Measurements from ENCODE around the gene DGKK.

The DGKK gene, protein sequence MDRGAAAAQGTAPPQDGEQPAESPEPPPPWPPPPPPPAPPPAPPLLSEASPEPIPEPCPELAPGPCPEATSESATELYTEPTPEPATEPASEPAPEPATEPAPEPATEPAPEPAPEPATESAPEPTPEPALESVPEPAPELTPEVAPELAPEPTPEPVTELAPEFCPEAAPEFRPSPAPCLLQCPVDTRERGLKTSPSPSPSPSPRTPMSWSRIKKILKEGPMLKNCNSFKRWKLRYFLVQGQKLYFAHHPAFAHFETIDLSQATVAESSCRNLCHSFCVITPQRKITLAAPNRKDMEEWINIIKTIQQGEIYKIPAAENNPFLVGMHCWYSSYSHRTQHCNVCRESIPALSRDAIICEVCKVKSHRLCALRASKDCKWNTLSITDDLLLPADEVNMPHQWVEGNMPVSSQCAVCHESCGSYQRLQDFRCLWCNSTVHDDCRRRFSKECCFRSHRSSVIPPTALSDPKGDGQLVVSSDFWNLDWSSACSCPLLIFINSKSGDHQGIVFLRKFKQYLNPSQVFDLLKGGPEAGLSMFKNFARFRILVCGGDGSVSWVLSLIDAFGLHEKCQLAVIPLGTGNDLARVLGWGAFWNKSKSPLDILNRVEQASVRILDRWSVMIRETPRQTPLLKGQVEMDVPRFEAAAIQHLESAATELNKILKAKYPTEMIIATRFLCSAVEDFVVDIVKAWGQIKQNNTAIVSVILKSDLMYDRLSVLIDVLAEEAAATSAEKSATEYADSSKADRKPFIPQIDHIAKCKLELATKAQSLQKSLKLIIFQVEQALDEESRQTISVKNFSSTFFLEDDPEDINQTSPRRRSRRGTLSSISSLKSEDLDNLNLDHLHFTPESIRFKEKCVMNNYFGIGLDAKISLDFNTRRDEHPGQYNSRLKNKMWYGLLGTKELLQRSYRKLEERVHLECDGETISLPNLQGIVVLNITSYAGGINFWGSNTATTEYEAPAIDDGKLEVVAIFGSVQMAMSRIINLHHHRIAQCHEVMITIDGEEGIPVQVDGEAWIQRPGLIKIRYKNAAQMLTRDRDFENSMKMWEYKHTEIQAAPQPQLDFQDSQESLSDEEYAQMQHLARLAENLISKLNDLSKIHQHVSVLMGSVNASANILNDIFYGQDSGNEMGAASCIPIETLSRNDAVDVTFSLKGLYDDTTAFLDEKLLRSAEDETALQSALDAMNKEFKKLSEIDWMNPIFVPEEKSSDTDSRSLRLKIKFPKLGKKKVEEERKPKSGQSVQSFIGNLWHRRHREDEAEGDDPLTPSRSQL

DNA sequence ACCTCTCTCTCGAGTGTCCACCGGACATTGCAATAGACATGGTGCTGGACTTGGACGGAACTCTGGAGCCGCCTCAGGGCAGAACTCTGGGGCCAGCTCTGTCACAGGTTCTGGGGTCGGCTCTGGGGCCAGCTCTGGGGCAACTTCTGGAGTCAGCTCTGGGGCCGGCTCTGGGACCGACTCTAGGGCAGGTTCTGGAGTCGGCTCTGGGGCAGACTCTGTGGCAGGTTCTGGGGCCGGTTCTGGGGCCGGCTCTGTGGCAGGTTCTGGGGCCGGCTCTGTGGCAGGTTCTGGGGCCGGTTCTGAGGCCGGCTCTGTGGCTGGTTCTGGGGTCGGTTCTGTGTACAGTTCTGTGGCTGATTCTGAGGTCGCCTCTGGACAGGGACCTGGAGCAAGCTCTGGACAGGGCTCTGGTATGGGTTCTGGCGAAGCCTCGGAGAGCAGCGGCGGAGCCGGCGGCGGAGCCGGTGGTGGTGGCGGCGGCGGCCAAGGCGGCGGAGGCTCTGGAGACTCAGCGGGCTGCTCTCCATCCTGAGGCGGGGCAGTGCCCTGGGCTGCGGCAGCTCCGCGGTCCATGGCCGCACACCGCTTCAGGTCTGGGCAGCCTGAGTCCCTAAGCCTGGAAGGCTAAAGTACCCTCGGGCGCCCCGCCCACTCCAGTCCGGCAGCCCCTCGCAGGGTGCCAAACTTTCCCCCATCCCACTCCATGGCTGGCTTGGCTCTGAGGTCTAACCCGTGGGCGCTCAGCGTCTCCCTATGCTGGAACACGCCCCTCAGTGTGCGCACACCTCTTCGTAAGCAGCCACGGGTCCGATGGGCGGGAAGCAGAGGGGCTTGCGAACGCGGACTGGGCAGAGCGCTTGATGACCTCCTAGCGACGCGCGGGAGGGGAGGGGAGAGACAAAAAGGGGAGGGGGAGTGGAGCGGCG, at the start of gene DGKK:
Gene DGKK (minus strand): TSS at position 723 of the 929 bp plus-strand sequence. CDS start 147 bp downstream, at position 576.
- H3K27ac ChIP-seq, result no peak within 1 kb of the TSS
- no peaks in the 10 kb centered on the region for H3K4me1 ChIP-seq
- H4K20me1 ChIP-seq, result no peaks in the 10 kb centered on the region
- H3K9me3 ChIP-seq, result peaks cover 19% of the 10 kb centered on the region
- no peak within 1 kb of the TSS for H3K9ac ChIP-seq
- no peak within 1 kb of the TSS for H3K4me3 ChIP-seq
- no peak within 1 kb of the TSS for H3K4me2 ChIP-seq
- TF ChIP-seq Cebpa-rat (IDR thresholded peaks at IDR 0.05), result no peak
- H3K27me3 ChIP-seq, result peaks cover 78% of the 10 kb centered on the region
- no peaks in the 10 kb centered on the region for H3K36me3 ChIP-seq

DNA sequence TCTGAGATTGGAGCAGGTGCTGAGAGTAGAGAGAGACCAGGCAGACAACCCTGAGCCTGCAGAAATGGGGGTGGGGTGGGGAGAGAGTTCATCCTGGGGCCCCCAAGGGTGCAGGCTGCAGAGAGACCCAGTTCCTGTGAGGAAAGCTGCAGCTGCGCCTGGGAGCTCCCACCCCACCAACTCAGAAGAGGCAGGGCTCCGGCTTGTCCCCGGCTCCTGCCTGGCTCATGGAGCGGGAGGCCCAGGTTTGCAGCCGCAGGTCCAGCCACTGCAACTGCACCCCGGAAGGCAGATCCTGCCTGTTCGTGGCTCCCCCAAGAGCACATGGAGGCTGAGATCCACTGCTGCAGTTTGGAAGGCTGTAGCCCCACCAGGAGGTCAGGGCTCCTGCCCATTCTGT, 44.2 kb upstream of the DGKK start:
- H4K20me1 ChIP-seq, result peaks cover 5% of the 10 kb centered on the region; the same call in 1 of the 2 replicates
- H3K4me2 ChIP-seq, result no peak overlapping the region
- no peaks in the 10 kb centered on the region for H3K36me3 ChIP-seq
- 0 out of 2 replicates have a peak, but pooled peaks cover 5% of the 10 kb centered on the region for H3K9me3 ChIP-seq
- TF ChIP-seq Cebpa-rat (IDR thresholded peaks at IDR 0.05), result no peak
- no peak overlapping the region for H3K9ac ChIP-seq
- H3K27me3 ChIP-seq, result peaks cover 75% of the 10 kb centered on the region
- no peak overlapping the region for H3K27ac ChIP-seq
- H3K4me3 ChIP-seq, result no peak overlapping the region
- H3K4me1 ChIP-seq, result no peaks in the 10 kb centered on the region

DNA sequence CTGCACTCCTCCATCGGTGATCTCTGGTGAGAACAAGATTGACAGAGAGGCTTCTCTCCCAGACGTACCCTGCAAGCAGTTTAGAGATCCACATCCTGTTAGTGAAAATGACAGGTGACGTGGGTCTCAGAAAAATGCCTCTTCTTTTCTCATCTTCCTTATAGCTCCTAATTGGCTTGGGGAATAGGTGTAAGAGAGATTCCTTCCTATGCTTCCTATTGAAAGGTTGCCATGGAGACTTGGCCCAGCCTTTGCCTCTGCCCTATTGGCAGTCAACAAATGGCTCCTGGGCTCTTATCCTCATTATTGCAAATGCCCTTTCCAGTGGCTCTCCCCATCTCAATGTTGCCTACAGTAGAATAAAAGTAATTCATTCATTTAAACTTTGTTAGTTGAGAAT, 26.5 kb upstream of the DGKK start:
- no peaks in the 10 kb centered on the region for H4K20me1 ChIP-seq
- H3K36me3 ChIP-seq, result no peaks in the 10 kb centered on the region
- no peak overlapping the region for H3K4me3 ChIP-seq
- H3K27me3 ChIP-seq, result peaks cover 88% of the 10 kb centered on the region
- no peak overlapping the region for H3K9ac ChIP-seq
- TF ChIP-seq Cebpa-rat (IDR thresholded peaks at IDR 0.05), result no peak
- H3K4me1 ChIP-seq, result no peaks in the 10 kb centered on the region
- H3K9me3 ChIP-seq, result no peaks in the 10 kb centered on the region
- no peak overlapping the region for H3K27ac ChIP-seq
- no peak overlapping the region for H3K4me2 ChIP-seq

DNA sequence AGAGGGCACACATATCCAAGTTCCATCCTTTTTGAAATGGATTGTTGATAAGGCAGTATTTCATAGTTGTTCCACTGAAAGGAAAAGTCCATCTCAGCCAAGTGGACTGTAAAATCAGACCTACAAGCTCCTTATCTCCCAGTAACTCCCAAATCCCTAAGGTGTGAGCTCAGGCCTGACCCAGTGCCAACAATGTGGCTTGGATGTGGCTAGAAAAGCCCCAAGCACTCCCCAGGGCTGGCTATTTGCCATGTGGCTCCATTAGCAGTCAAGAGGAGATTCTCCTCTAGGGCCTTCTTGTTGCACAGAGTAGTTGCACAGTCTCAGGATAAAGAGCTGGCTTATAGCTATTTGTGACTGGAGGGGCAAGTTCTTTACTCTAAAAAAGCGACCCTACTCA, 25.0 kb upstream of the DGKK start:
- Histone ChIP-seq H4K20me1 (no peaks in the 10 kb centered on the region), H3K27me3 (peaks cover 77% of the 10 kb centered on the region), H3K9me3 (no peaks in the 10 kb centered on the region), H3K9ac (no peak overlapping the region), H3K4me1 (no peaks in the 10 kb centered on the region), H3K4me2 (no peak overlapping the region), H3K4me3 (no peak overlapping the region), H3K36me3 (no peaks in the 10 kb centered on the region), H3K27ac (no peak overlapping the region)
- no peak for TF ChIP-seq Cebpa-rat (IDR thresholded peaks at IDR 0.05)

DNA sequence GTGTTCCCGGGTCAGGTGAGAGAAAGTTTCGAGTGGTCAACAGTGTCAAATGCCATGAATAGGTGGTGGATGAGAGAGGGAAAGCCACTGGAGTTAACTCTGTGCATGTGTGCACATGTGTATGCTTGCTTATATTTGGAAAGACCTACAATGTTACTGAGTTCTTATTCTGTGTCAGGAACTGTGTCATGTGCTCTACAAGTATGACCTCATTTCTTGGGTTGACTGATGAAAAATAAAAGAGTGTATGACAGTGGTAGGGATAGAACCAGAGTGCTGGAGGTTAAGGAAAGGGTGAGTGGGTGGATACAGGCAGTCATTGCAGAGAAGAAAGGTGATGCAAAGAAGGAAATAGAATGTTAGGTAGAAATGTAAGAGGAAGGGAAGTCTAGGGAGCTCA, 22.1 kb upstream of the DGKK start:
- no peak overlapping the region for H3K9ac ChIP-seq
- TF ChIP-seq Cebpa-rat (IDR thresholded peaks at IDR 0.05), result no peak
- peaks cover 56% of the 10 kb centered on the region for H3K27me3 ChIP-seq

DNA sequence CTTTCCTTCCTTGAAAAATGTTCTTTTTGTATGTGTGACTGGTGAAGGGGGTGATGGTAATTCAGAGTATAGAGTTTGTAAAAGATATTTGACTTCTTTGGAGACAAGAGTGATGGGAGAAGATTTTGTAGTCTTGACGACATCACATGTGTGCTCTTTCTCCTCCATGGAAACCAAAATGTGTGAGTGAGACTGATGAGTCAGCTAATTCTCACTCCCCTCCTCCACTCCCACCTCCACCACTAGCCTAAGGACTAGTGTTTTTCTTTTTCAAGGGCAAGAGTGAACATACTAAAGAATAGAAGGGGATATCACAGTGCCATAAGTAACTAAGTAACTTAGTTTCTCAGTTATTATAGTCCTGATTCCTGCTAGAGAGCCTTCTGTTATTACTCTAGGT, 14.0 kb upstream of the DGKK start:
- Histone ChIP-seq H3K9me3 (no peaks in the 10 kb centered on the region), H3K4me3 (no peak overlapping the region), H3K4me2 (no peak overlapping the region), H3K4me1 (0 out of 2 replicates have a peak, but pooled peaks cover 5% of the 10 kb centered on the region), H4K20me1 (no peaks in the 10 kb centered on the region), H3K9ac (no peak overlapping the region), H3K36me3 (no peaks in the 10 kb centered on the region), H3K27ac (no peak overlapping the region), H3K27me3 (peaks cover 69% of the 10 kb centered on the region)
- TF ChIP-seq Cebpa-rat (IDR thresholded peaks at IDR 0.05), result no peak

More for the DNA sequence above, 22.1 kb upstream of the DGKK start:
- H3K27ac ChIP-seq, result no peak overlapping the region
- no peaks in the 10 kb centered on the region for H3K36me3 ChIP-seq
- H4K20me1 ChIP-seq, result no peaks in the 10 kb centered on the region
- no peak overlapping the region for H3K4me3 ChIP-seq
- H3K4me1 ChIP-seq, result no peaks in the 10 kb centered on the region
- H3K9me3 ChIP-seq, result no peaks in the 10 kb centered on the region
- H3K4me2 ChIP-seq, result no peak overlapping the region

DNA sequence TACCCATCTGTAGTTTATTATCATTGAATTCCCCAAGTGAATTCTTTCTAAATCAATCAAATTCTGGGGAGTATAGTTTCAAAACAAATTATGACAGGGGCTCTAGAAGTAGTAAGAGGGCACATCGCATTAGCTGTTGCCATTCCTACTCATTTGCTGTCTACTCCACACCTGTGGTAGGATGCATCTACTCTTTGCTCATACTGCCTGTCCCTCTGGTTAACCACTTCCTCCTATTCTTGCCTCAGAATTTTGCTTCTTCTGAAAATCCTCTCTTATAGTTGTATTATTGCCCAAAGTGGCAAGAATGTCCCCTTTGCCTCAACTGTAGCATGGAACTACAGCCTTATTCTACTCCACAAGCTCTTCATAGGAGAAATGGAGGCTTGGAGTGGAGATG, 12.7 kb upstream of the DGKK start:
- Histone ChIP-seq H3K36me3 (no peaks in the 10 kb centered on the region), H3K4me2 (no peak overlapping the region), H3K9ac (no peak overlapping the region), H3K27ac (no peak overlapping the region), H3K4me1 (0 out of 2 replicates have a peak, but pooled peaks cover 5% of the 10 kb centered on the region), H4K20me1 (no peaks in the 10 kb centered on the region), H3K27me3 (peaks cover 79% of the 10 kb centered on the region), H3K4me3 (no peak overlapping the region), H3K9me3 (no peaks in the 10 kb centered on the region)
- TF ChIP-seq Cebpa-rat (IDR thresholded peaks at IDR 0.05), result no peak

DNA sequence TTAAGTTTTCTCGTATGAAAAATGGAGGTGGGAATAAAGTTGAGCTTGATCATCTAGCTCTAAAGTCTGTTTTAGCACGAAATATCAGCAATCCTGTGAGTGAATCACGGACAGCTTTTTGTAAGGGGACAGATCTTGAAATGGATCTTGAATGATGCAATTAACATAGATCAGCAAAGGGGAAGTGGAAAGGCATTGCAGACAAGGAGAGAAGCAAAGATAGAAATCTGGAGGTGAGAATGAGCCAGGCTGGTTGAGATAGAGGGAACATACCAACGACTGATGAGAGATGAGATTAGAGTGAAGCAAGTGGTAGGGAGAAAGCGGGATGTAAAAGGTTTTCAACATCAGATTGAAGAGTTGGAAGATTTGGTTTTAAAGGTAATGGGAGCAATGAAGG, 4.6 kb upstream of the DGKK start:
- H3K36me3 ChIP-seq, result no peaks in the 10 kb centered on the region
- H3K27me3 ChIP-seq, result peaks cover 74% of the 10 kb centered on the region
- H3K4me3 ChIP-seq, result no peak overlapping the region
- no peak overlapping the region for H3K27ac ChIP-seq
- no peaks in the 10 kb centered on the region for H3K4me1 ChIP-seq
- H3K4me2 ChIP-seq, result no peak overlapping the region
- no peak overlapping the region for H3K9ac ChIP-seq
- peaks cover 7% of the 10 kb centered on the region for H3K9me3 ChIP-seq
- H4K20me1 ChIP-seq, result no peaks in the 10 kb centered on the region
- TF ChIP-seq Cebpa-rat (IDR thresholded peaks at IDR 0.05), result no peak

Measured in BLaER1 (cell line).